ENCODE data around the gene KMT5B.

KMT5B gene

DNA sequence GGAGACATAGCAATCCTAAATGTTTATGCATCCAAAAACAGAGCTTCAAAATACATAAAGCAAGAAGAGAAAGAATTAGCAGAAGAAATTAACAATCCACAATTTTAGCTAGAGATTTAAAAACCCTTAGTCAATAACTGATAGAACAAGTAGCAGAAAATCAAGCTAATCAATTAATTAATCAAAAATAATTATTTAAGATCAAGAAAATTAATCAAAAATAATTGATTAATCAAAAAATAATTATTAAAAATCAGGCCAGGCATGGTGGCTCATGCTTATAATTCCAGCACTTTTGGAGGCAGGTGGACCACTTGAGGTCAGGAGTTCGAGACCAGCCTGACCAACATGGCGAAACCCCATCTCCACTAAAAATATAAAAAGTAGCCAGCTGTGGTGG, 29.5 kb upstream of the KMT5B start:
- no peak for TF ChIP-seq POLR2A (IDR thresholded peaks at IDR 0.05; ENCODE audit: low read depth, low read length)
- FAIRE-seq: no peak
- DNase-seq (ENCODE audit: insufficient read length, low spot score): no peak

- no peak for DNase-seq (ENCODE audit: insufficient read length, low spot score)
- no peak for FAIRE-seq
- TF ChIP-seq POLR2A (IDR thresholded peaks at IDR 0.05; ENCODE audit: low read depth, low read length): no peak
Measured at GRCh38 chr11:68231621-68232020, 18.5 kb upstream of the KMT5B start.

GRCh38 chr11:68229601-68230000, 16.5 kb upstream of the KMT5B start:
- DNase-seq (ENCODE audit: insufficient read length, low spot score) (no peak), FAIRE-seq (no peak)
- TF ChIP-seq POLR2A (IDR thresholded peaks at IDR 0.05; ENCODE audit: low read depth, low read length): no peak

DNA sequence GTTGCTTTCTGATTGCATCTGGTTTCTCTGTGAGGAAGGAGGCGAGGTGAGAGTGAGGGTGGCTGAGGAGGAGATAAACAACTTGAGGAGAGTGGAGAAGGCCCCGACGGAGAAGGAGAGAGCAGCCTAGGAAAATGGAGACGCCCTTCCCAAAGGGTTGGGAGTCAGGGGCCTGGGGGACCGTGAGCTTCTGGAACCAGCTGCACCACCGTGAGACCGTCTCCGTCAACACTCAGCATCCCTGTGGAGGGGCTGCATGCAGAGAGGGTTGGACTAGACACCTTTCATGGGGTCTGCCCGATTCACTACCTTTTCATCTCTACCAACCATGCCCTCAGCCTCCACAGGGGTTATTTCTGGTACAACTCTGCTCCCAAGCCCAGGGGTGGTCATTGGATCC, 13.3 kb upstream of the KMT5B start:
- DNase-seq (ENCODE audit: insufficient read length, low spot score): no peak
- no peak for TF ChIP-seq POLR2A (IDR thresholded peaks at IDR 0.05; ENCODE audit: low read depth, low read length)
- FAIRE-seq: no peak

DNA sequence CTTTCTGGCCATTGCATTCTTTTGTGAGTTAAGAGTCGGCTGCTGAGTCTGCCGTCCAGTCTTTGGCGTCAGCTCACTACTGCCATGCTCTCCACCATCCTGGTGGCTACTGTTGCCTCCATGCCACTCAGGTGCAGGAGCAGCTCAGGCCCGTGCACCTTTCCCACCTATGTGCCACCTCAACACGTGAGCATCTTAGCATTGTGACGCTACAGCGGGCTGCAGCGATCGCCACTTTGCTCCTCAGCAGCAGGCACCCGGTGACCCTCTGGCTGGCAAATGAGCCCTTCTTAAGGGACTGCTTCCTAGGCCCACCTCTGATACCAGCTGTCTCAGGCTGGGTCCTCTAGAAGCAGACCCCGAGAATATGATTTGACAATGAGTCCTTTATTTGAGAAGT, 11.5 kb upstream of the KMT5B start:
- FAIRE-seq: no peak
- no peak for DNase-seq (ENCODE audit: insufficient read length, low spot score)
- TF ChIP-seq POLR2A (IDR thresholded peaks at IDR 0.05; ENCODE audit: low read depth, low read length): no peak

GRCh38 chr11:68223275-68223674, 10.2 kb upstream of the KMT5B start:
- DNase-seq (ENCODE audit: insufficient read length, low spot score): no peak
- no peak for FAIRE-seq
- TF ChIP-seq POLR2A (IDR thresholded peaks at IDR 0.05; ENCODE audit: low read depth, low read length): no peak

GRCh38 chr11:68221406-68221805, 8.3 kb upstream of the KMT5B start:
- no peak for FAIRE-seq
- no peak for TF ChIP-seq POLR2A (IDR thresholded peaks at IDR 0.05; ENCODE audit: low read depth, low read length)
- DNase-seq (ENCODE audit: insufficient read length, low spot score): no peak

DNA sequence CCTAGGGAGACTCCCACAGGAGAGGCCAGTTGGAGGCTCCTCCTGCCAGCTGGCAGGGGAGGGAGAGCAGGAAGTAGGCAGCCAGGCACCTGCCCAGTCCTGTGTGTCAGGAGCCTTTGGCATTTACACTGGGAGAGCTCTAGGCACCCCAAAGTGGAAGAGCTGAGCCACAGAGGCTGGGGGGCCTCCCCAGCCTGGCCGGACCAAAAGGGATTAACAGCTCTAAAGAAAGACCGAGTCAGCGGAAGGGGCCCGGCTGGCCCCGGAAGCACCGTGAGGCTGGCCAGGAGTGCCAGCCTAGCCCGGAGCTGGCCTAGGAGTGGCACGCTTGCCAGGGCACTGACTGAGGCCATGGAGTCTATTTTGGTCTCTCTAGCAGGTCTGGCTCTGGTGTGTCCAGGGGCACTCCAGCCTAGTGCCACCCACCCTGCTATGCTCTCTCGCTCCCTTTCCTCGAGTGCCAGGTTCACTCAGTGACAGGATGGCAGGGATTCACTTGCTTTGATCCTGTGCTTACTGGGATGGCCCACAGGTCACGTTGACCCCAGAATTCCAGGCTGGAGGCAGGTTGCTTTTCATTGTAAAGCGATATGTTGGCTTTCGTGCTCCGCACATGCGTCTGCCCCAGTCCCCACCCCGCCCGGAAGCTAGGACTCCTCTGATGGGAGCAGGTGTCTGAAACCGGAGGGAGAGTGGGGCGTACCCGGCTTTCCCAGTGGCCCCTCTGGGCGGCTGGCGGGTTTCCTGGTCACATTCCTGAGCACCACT, 3.3 kb upstream of the KMT5B start:
- FAIRE-seq: no peak
- DNase-seq (ENCODE audit: insufficient read length, low spot score): no peak
- TF ChIP-seq POLR2A (IDR thresholded peaks at IDR 0.05; ENCODE audit: low read depth, low read length): no peak

DNA sequence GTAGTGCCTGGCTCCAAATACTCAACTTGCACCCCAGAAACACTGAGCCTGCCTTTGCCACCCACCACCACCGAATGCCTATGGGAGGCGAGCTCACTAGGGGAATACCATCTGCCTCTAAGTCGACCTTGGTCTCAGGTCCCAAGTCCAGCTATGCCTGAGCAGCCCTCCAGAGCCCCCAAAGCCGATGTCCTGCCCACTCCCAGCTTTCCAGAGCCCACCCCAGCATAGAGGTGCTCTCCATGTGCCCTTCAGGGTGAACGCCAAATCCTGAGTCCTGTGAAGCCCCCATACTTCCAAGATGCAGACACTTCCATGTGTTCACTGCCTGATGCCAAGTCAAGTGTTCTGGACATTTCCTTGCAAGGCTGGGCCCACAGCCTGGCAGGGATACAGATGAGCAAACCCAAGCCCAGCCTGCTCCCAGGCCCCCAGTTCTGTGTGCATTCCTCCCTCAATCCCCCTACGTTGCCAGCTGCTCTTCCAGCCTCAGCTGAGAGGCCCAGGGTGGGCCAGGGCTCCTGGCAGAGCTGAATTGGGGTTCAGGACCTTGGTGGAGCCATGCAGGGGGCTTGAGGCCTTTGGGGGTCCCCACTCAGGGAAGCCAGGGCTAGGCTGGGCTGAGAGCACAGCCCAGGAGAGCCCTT, 2.6 kb upstream of the KMT5B start:
- FAIRE-seq: no peak
- TF ChIP-seq POLR2A (IDR thresholded peaks at IDR 0.05; ENCODE audit: low read depth, low read length): no peak

GRCh38 chr11:68215087-68215445, 2.0 kb upstream of the KMT5B start:
- FAIRE-seq: no peak
- TF ChIP-seq POLR2A (IDR thresholded peaks at IDR 0.05; ENCODE audit: low read depth, low read length): no peak
- DNase-seq (ENCODE audit: insufficient read length, low spot score): no peak

More for the DNA sequence above, 2.6 kb upstream of the KMT5B start:
- no peak for DNase-seq (ENCODE audit: insufficient read length, low spot score)

DNA sequence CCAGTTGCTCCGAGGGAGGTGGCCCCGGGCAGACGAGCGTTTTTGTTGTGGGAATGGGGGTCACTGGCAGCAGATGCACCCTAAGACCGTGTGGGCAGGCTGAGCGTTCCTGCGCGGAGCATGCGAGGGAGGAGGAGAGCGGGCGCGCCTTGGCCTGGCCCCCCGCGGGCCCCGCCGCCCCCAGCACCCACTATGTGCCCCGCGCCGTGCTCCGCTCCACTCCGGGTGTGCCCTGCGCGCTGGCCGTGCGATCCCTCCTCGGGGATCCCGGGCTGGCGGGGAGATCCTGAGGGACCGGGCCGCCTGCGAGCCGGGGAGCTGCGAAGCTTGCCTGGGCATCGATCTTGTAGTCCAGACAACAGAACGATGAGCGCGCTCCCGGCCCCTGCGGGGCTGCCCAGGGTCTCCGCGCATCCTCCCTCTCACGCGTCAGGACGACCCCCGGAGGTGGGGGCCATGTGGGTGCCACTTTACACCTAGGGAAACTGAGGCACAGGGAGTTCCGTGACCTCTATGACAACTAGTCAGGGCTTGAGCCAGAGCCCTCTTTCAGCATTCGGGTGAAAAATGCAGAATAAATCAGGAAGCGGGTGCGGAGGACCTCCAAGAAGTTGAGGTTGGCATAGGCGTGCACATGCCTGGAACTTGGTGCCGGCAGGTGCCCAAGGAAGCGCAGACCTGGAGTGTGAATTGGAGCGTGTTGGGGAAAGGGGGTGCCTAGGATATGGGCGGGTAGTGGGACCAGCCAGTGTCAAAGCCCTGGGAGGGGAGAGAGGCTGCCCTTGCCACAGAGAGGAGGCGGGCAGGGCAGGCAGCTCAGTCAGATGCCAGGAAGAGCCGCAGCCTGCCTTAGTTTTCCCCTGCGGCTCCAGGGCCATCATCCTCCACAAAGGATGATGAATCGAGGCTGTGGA, 1.3 kb upstream of the KMT5B start:
- no peak for TF ChIP-seq POLR2A (IDR thresholded peaks at IDR 0.05; ENCODE audit: low read depth, low read length)
- FAIRE-seq: no peak
- DNase-seq (ENCODE audit: insufficient read length, low spot score): no peak

GRCh38 chr11:68213555-68214172, 568 bp upstream of the KMT5B start:
- no peak for FAIRE-seq
- TF ChIP-seq POLR2A (IDR thresholded peaks at IDR 0.05; ENCODE audit: low read depth, low read length): peak; percentile 95
- peak; percentile 83 for DNase-seq (ENCODE audit: insufficient read length, low spot score)

DNA sequence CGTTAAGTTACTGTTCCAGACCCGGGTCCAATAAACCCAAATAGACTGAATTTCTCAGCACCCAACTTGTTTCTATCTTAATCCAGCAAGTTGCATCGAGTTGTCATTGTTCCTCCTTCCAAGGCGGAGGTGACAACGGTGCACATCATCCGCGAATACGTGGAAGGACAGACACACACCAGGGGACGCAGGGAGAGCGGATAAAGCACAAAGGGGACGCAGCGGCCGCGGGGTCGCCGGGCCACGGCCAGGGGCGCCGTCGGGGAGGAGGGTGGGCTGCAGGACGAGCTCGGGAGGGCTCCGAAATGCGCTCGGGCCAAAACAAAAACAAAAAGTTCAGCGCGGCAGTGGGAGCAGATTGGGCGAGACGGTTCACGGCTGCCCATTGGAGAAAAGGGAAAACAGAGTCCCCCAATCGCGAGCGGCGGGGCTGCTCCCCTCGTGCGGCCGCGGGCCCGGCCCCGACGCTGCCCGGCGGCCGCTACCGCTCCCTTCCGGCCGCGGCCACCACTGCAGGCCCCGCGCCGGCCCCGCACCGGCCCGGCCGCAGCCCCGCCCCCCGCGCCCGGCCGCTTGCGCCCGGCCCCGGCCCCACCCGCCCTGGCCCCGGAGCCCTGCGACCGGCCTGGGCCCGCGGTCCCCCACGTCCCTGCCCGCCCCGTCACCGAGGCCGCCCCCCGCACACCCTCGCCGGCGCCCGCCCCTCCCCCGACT, 518 bp downstream of the KMT5B start:
- peak; percentile 29; the same call in 1 of the 2 replicates for TF ChIP-seq POLR2A (IDR thresholded peaks at IDR 0.05; ENCODE audit: low read depth, low read length)
- DNase-seq (ENCODE audit: insufficient read length, low spot score) (peak; percentile 74), FAIRE-seq (no peak)
